LNCaP clone FGC (cell line): ENCODE measurements around the gene TPRG1L.

Source experiments
- DNase-seq: peaks from one replicate; pipeline ENCODE4 v3.0.0-alpha.2; 2011; ENCODE audit warnings: low read depth
- H3K4me3 ChIP-seq: 2 replicates; pipeline ENCODE4 v1.5.1; 2011; ENCODE audit warnings: mild to moderate bottlenecking, low read depth, low read length, control low read depth
- CTCF ChIP-seq: IDR thresholded peaks from 2 replicates; pipeline ENCODE4 v1.5.1; 2012; ENCODE audit warnings: mild to moderate bottlenecking; ENCODE audit not compliant: control insufficient read depth, insufficient read depth; ENCODE audit errors: extremely low read depth

Gene TPRG1L

GRCh38 chr1:3641046-3641760 lies 16.4 kb downstream of the TPRG1L start:
- DNase-seq: no peak
- no peak for TF ChIP-seq CTCF
- H3K4me3 ChIP-seq: no peak overlapping the region

- DNase-seq: no peak
- no peak for TF ChIP-seq CTCF
Measured at GRCh38 chr1:3641816-3642215, 17.0 kb downstream of the TPRG1L start.

GRCh38 chr1:3642919-3643675 lies 18.3 kb downstream of the TPRG1L start:
- H3K4me3 ChIP-seq: no peak overlapping the region
- DNase-seq: no peak
- no peak for TF ChIP-seq CTCF

More at GRCh38 chr1:3641816-3642215, 17.0 kb downstream of the TPRG1L start:
- H3K4me3 ChIP-seq: no peak overlapping the region

GRCh38 chr1:3644273-3644672 lies 19.5 kb downstream of the TPRG1L start:
- no peak for DNase-seq
- no peak overlapping the region for H3K4me3 ChIP-seq
- TF ChIP-seq CTCF: no peak

GRCh38 chr1:3645247-3645646 lies 20.4 kb downstream of the TPRG1L start:
- no peak overlapping the region for H3K4me3 ChIP-seq
- no peak for TF ChIP-seq CTCF
- no peak for DNase-seq

GRCh38 chr1:3645666-3646355 lies 21.0 kb downstream of the TPRG1L start:
- no peak overlapping the region for H3K4me3 ChIP-seq
- no peak for TF ChIP-seq CTCF
- DNase-seq: no peak
